Measurements from ENCODE around the gene RS1.

Gene RS1

DNA sequence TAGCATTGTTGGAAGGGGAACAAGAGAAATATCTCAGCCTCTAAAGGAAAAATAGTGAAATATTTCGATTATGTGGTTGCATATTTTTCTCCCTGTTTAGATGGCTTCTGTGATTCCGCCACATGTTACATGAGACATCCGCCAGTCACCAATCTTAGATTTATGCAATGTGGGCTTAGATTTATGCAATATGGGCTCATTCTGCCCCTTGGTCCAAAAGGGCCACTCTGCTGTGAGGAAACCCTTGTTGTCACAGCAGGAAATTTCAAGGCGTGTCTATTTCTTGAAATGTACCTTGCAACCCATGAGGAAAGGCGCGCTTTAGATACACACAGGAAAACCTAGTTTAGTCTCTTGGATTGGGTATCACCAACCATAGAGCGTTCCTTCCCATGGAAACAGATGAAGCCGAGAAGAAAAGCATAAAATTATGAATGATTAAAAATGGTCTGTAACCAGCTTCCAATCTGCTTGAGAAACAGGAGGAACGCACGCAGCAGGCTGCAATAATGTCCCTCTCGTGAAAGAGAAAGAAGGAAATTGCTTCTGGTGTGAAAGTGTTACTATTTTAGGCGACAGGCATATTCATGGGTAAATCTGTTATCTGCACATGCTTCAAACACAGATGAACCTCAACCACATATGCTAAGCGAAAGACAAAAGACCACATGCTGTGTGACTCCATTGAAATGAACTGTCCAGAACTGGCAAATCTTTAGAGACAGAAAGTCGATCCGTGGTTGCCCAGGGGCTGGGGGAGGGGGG lies 3.7 kb downstream of the RS1 start:
- DNase-seq (ENCODE audit: low read depth in 2 of 2), result no peak

DNA sequence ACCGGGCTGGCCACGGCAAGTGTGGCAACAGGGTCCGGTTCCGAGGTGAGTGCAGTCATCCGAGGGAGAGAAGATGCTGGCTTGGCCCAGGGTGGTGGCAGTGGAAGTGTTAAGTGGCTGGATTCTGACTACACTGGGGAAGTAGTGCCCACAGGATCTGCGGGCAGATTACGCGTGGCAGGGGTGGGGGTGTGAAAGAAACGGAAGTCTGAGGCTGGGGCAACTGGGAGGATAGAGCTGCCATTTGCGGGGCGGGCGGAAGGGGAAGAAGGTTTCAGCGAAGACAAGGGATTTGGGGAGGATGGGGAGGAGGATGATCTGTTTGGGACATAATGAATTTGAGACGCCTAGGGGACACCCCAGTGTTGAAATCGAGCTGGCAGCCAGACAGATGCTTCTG lies 5.3 kb downstream of the RS1 start:
- no peak for DNase-seq (ENCODE audit: low read depth in 2 of 2)

DNA sequence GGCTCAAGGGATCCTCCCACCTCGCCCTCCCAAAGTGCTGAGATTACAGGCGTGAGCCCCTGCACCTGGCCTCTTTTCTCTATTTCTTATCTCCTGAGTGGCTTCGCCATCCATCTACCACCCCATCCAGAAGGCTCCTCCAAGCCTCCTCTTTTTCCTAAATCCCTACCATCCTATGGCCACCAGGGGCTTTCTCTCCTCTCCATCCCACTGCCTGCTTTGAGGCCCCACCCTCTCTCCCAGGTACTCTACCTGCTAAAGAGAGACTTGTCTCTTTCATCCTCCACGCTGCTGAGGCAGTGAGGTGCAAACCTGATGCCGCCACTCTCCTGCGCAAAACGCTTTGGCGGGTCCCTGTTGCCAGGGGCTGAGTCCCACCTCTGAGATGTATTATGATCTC lies 7.0 kb downstream of the RS1 start:
- no peak for DNase-seq (ENCODE audit: low read depth in 2 of 2)

DNA sequence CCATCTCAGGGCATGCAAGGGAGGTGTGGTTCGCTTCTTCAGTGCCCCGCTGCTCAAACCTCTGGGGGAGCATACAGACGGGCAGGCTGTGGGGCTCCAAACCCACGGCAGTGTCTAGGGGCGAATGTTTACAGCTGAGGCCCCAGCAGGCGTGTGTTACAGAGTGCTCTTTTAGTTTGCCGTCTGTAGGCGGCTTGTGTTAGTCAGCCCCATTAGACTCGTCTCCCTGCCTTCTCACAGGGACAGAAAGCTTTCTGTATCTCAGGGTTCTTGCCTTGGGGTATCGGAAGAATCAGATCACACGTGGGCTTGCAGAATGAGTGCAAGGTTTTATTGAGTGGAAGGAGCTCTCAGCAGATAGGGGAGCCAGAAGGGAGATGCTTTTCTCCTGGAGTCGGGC lies 10.6 kb downstream of the RS1 start:
- no peak for DNase-seq (ENCODE audit: low read depth in 2 of 2)

DNA sequence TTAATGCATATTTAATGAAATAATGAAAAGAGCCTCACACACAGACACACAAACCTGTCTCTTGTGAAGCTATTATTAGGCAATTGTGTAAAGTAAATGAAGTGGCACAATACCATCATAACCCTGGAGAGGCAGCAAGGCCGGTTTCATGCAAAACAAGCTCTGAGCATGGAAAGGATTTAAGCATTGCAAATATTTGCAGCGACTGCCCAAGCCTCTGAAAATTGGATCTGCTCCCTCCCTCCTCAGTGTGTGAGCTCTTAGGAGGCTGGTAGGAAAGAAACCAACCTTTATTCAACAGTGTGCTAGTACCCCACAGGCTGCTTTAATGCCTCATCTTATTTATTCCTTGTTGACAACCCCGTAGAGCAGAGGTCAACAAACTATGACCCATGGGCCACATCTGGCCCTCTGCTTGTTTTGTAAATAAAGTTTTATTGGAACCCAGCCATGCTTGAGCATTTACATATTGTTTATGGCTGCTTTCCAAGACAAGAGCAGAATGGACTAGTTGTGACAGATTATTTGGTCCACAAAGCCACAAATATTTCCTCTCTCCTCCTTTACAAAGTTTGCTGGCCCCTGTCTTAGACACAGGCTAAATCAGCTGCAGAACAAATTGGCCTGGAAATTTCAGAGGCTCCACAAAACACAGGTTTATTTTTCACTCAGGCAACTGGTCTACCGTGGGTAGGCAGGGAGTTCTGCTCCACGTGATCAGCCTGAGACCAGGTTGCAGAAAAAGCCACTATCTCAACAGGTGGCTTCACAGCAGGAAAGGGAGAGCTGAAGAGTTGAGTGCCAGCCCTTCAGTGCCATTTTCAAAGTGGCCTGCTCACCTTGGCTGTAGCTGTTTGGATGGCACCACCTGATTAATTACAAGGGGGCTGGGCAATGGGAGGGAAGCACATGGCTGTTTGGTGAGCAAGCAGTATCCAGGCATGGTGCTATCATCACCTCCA lies 16.8 kb downstream of the RS1 start:
- DNase-seq (ENCODE audit: low read depth in 2 of 2), result no peak

DNA sequence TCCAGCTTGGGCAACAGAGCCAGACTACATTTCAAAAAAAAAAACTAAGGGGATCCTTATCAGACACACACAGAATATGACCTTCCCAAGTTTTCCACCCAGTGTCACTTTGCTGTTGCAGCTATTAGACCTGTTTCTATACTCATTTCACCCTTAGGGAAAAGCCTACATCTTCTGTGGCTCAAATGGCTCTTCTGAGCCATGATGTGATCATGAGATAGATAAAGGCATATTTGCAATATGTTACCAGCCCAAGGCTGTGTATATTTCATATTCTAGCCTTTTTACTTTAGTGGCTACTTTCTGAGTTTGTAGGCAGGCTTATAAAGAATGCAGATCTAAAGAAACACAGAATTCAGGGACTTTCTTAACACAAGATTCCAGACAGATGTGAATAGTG lies 19.3 kb downstream of the RS1 start:
- no peak for DNase-seq (ENCODE audit: low read depth in 2 of 2)

DNA sequence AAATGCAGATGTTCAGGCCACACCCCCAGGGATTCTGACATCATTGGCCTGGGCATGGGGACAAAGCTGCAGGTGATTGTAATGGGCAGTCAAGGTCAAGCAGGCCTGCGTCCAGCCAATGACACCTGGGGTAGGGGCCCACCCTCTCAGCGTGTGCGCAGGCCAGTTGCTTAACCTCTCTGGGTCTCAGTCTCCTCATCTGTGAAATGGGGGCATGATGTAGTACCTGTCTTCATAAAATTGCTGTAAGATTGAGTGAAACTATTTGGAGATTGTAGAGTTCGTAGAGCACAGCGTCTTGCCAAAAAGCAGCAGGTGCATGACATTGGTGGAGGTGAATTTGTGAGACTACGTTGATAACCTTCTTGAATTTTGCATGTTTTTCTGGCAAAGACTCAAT lies 21.2 kb downstream of the RS1 start:
- DNase-seq (ENCODE audit: low read depth in 2 of 2), result no peak

DNA sequence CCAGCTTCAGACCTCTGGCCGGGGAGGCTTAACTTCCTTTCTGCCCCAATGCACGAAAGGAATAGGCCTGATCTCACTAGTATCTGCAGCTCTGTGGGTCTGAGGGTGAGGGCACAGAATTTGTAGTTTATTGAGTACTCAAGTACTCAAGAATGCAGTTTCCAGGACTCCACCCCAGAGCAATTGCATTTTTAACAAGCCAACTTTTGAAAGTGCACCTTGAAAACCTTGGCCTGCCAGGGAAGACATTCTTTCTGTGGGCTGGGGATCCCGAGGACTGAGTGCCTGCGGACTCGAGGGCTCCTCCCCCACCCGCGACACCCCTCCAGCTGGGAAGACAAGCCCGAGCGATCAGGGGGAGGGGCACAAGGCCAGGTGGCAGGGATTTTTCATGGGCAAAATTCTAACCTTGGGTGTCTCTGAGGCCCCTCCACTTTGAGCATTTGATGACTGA lies 22.4 kb downstream of the RS1 start:
- DNase-seq (ENCODE audit: low read depth in 2 of 2), result no peak

DNA sequence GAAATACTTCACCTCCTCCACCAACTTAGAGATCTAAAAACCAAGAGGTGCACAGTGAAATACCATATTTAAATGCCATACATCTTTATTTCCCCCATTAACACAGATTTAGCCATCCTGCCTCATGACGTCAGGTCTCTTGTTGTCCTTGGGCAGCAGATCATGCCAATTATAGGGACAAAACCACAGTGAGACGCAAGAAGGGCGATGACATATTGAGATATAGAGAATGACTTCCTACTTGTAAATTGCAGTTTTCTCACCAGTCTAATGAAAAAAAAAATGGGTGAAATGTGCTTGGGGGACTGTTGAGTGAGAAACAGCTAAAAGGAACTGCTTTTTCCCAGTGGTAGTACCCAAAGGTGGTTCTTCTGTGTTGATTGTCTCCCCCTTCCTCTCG lies 24.3 kb downstream of the RS1 start:
- no peak for DNase-seq (ENCODE audit: low read depth in 2 of 2)

DNA sequence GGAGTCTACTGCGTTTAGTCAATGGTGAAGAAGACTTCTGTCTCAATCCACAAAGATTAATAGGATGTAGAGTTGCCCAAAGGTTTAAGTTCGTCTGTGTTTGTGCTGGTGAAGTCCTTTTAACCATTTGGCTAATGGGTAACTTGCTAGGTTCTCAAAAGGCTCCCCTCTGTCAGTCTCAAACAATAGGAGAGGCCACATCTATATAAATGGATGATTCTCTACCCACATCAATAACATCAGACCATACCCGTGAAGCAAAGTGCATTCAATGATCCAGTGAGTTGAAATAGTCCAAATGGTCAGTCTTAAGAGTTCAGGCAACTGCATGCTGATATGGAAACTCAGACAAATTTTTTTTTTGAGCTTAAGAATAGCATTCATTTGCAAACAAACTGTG lies 28.1 kb downstream of the RS1 start:
- DNase-seq (ENCODE audit: low read depth in 2 of 2), result no peak

DNA sequence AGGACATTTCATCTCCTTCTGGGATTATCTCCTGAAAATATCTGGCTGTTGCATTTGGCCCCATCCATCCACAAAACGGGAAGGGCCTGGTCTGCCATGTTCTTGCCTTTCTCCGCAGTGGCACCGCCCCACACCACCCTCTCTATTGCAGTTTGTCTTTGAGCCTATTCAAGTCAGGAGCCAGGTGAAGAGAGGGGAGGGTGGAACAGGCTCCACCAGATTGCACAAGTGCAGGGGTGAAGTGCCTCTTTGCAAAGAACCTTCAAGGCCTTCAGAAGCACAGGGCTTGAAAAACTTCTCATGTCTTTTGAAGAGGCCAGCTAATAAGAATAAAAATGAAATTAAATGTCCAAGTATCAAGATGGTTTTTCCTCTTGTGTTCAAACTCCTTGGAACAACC lies 28.7 kb downstream of the RS1 start:
- no peak for DNase-seq (ENCODE audit: low read depth in 2 of 2)

DNA sequence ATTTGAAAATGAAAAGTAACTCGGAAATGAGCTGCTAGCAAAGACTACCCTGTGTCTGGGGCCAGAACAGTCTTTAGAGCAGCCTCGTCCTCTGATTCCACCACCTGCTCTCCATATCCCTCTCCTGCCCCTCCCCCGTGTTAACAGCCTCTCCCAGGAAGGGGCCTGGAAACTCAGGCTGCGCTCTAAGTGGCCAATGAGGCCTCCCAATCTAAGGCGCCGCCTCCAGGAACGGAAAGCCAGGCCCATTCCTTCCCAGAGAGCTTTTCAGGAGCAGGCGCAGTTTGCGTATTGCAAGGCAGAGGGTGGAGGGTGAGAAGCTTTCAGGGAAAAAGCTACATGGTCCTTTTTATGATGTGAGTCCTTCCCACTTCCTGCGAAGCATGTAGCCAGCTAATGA lies 31.2 kb downstream of the RS1 start:
- no peak for DNase-seq (ENCODE audit: low read depth in 2 of 2)

DNA sequence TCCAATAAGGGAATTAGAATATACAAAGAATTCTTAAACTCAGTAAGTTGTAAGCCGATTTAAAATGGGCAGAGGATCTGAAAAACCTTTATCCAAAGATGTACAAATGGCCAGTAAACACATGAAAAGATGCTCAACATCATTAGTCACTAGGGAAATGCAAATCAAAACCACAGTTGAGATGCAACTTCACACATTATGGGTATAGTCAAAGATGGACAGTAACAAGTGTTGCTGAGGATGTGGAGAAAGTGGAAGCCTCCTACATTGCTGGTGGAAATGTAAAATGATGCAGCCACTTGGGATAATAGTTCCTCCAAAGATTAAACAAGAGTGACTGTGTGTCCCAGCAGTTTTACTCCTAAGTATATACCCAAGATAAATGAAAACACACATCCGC lies 32.6 kb downstream of the RS1 start:
- DNase-seq (ENCODE audit: low read depth in 2 of 2), result no peak

DNA sequence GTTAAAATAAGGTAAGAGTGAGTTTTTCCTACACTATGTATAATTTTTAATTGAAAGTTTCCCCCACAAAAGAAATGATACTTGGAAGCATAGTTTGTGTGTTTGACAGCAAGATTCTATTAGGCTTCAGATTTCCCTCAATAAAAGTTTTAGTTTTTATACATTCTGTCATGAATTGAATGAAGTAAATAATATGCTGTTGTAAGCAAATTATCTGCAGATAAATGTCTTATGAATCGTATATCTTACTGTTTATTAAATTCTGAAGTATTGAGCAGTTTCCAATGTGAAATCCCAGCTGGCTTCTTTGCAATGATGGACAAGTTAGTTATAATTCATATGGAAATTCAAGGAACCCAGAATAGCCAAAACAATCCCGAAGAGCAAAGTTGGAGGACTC lies 33.5 kb downstream of the RS1 start:
- DNase-seq (ENCODE audit: low read depth in 2 of 2), result no peak

DNA sequence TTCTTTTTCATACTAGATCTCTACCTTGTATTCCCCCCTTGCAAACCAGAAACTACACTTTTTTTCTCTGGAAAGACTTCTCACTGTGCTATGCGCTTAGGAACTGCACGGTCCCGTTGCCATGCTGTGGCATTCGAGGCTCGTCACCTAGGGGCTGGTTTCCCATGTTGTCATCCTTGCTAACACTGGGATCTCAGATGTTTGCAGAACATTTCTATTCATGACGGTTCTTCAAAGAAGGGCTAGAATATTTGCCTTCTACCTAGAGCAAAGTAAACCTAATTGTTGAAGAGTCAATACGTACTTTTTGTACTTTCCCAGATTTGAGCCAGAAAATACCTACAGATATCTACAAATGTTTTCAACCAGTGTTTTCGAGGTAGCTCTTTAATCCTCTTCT lies 41.0 kb downstream of the RS1 start:
- DNase-seq (ENCODE audit: low read depth in 2 of 2), result no peak

DNA sequence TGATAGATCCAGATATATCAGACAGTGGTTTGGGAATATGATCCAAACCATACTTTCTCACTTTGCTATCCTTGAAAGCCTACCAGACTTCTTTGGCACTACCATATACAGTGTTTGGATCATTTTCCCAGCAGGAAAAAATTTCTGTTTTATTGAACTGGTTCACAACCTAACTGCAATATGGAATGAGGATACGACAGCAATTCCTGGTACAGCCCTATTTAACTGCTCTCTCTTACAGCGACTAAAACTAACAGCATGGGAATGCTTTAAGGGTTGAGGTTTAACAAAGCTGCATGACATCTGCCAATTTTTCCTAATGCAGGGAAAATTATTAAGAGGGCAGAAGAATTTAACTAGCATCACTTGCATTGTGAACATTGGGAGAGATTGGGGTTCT lies 47.3 kb downstream of the RS1 start:
- DNase-seq (ENCODE audit: low read depth in 2 of 2), result no peak

DNA sequence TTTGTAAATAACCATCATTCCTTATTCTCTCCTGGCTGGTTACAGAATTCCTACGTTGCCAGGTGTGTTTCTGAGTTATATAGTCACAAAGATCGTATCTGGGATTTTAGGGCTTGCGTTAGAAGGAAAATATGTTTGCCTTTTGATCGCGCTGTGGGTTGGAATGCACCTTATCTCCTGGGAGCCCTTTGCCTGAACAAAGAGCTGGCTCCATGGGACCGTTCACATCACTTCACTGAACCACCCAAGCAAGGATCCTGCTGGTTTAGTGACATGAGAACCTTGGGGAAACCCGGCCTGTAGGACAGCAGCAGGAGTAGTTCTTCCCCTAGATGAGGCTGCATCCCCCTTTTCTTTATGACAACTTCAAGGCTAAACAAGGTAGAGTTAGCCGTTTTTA lies 51.6 kb downstream of the RS1 start:
- no peak for DNase-seq (ENCODE audit: low read depth in 2 of 2)

DNA sequence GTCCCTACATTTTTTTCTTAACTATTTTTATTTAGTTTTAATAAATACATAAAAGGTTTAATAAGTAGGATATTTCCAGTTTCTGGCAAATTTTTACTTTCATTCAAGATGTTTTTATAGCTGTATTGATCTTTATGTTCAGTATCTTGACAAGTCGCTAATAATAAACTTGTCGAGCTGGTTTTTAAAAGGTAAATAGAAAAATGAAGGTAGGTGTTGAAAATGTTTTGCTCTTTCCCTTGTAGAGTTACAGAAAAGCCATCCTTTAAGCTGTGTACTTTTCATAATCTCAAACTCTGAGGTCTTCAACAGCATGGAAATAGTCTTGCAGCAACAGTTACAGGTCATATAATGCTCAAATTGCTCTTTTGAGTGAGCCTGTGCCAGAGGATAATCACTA lies 52.6 kb downstream of the RS1 start:
- no peak for DNase-seq (ENCODE audit: low read depth in 2 of 2)

DNA sequence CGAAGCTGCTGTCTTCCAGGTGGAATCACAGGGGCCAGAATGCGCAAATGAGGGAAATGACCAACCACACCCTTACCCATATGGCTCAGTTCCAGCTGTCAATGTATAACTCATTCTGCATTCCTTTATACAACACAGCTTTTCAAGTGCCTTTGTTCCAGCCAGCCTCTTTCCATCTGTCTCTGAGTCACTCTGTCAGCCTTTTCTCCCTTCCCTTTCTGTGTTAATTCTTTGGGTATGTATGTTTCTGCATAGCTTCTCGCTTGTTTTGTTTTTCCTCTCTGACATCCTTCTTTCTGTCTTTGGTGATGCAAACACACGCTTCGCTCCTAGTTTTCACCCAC lies 54.5 kb downstream of the RS1 start:
- DNase-seq (ENCODE audit: low read depth in 2 of 2), result no peak

DNA sequence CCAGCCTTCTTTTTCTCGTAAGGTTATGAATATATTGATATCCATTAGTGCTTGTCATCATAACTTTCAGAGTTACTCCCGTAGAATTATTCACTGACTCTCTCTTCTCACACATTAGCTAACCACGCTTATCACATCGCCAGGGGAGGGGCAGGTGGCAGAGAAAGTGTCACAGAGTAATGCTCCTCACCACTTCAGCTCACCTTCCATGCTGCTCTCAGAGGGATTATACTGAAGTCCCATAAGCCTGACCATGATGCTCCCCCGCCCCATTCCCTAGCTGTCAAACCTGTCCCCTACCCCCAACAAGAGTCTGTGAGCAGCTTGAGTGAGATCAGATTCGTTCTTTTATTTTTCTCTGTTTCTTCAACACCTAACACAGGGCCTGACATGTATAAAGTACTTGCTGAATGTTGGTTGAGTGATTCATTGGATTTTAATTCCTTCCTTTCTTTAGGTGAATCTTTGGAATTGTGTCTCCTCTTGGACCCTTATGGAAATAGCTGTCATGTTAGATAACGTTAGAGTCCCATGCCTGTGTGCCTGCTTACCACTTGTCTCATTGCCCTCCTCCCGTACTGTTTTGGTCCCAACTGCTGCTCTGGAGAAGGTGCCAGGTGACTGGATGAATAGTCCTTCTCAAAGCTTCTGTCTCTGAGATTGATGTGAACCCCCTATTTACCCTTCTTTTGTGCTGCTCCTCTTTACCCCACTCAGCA lies 55.1 kb downstream of the RS1 start:
- no peak for DNase-seq (ENCODE audit: low read depth in 2 of 2)

DNA sequence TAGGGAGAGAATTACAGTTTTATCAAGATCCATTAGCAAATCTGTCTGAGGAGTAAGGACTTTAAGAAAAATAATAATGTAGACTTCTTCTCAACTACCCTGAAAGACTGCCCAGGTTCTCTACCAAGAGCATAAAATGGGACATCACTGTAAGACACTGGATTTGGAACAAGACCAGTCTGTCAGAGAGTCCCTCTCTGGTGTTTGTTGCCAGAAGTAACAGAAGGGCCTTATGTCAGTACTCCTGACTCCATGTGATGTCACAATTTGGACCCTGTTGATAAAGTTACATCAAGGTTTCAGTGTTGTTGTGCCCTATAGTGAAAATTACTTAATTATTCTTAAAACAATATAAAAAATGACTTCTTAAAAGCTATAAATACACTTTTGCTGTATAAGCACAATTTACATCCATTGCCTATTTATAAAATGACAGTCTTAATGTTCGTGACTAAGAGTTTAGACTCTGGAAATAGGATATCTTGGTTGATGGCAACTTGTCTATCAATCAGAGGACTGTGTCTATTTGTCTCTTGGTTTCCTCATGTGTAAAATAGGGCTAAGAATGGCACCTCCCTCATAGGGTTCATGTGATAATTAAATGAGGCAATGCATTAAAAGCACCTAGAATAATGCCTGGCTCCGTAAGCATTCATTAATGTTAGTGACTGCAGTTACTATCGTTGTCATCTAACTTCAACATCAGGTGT lies 57.8 kb downstream of the RS1 start:
- no peak for DNase-seq (ENCODE audit: low read depth in 2 of 2)

DNA sequence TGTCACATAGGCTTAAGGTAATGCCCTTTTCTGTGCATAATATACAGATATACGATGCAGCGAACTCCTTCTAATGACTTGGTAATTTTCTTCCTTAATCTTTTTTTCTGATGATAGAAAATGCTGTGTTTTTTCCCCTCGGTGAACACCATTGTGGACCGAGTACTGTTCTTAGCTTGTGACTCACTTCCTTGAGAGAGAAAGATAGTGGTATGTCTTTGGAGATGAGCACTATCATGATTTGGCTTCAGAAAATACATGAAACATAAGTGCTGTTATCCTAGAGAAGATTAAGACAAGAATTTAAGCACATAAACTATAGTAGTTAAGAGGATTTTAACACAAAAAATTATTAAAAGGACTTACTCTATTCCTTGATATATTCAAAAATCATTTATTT lies 63.9 kb downstream of the RS1 start:
- no peak for DNase-seq (ENCODE audit: low read depth in 2 of 2)

All from stimulated activated CD4-positive, alpha-beta T cell treated with anti-CD3 and anti-CD28 coated beads, Interleukin-15, amount 100 ng/mL, for 48 hours (primary cell).